Putamen (tissue), 1 donor: Measurements from ENCODE around the gene CLEC18B.
A peak's percentile ranks its signal among the peaks of the same experiment; 100 is the strongest.
"Not testable (repeated sequence)": the region's sequence is repeated elsewhere in the genome, so short reads cannot be mapped to it uniquely, and the experiment has no call there.

Experiments
- DNase-seq: peaks from one replicate; pipeline ENCODE4 v3.0.0-alpha.2; 2016; ENCODE audit warnings: low spot score

CLEC18B gene

DNA sequence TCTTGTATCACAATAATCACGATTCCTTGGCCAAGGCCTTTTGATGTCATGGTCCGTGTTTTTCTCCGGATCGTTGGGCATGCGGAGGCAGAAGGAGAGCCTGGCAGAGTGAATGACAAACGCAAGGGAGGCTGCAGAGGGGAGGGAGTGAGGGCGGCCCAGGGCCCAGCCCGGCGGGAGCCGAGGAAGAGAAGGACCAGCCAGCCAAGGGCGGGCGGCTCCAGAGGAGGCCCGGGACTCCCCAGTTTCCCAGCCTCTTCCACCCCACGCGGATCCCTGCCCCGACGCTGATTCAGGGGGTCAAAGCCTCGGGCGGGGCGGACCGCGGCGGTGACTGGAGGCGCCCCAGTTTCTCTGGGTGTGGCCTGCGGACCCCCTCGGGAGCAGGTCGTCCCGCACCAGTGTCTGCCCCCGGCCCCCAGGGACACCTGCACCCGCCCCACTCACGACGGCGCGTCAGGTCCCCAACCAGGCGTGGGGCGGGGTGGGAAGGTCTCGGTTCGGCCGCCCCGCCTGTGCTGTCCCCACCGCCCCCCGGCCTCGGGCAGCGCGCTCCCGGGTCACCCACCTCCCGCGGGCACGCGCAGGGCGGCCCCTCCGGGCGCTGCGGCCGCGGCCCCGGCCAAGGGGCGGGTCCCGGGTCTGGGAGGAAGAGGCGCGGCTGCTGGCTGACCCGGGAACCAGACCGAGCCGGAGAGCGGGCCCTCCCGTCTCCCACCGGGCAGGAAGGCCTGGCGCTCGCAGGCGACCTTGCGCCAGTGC lies 14.5 kb downstream of the CLEC18B start:
- not testable (repeated sequence) for DNase-seq

DNA sequence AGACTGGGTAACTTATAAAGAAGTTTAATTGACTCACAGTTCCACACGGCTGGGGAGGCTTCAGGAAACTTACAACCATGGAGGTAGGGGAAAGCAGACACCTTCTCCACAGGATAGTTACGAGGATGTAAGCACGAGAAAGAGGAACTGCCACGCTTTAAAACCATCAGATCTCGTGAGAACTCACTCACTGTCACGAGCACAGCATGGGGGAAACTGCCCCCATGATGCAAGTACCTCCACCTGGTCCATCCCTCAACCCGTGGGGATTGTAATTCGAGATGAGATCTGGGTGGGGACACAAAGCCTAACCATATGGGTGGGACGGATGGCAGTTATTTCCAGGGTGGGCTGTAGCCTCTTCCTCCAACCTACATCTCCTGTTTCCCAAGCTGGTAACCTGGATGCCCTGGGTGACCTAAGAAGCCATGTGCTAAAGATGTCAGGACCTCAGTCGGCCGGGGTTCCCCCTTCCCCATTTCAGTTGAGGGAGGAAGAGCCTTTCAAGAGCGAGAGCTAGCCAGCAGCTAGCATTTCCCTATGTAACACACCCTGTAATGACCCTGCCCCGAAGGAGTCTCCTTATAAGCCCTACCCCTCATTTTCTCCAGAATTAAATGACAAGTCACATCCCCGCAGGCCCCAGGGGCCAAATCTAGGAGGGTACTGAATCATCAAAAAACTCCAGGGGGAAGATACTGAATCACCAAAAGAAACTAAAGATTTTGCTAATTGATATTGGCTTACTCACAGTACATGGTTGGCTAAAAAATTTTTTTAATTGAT lies 16.9 kb downstream of the CLEC18B start:
- DNase-seq: not testable (repeated sequence)

DNA sequence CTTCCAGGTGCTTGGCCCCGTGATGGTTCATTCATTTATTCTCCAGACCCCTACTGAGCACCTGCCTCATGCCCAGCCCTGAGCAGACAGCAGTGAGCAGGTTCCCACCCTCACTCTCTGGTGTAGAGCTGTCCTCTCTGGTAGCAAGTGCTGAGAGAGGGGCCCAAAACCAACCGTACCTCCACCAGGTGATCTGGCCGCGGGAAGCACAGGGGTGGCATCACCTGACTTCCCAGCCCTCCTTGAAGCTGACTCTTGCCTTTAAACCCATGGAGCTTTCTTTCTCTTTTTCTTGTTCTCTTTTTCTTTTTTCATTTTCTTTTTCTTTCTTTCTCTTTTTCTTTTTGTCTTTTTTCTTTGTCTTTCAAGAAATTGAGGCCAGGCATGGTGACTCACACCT lies 21.0 kb downstream of the CLEC18B start:
- DNase-seq: not testable (repeated sequence)

DNA sequence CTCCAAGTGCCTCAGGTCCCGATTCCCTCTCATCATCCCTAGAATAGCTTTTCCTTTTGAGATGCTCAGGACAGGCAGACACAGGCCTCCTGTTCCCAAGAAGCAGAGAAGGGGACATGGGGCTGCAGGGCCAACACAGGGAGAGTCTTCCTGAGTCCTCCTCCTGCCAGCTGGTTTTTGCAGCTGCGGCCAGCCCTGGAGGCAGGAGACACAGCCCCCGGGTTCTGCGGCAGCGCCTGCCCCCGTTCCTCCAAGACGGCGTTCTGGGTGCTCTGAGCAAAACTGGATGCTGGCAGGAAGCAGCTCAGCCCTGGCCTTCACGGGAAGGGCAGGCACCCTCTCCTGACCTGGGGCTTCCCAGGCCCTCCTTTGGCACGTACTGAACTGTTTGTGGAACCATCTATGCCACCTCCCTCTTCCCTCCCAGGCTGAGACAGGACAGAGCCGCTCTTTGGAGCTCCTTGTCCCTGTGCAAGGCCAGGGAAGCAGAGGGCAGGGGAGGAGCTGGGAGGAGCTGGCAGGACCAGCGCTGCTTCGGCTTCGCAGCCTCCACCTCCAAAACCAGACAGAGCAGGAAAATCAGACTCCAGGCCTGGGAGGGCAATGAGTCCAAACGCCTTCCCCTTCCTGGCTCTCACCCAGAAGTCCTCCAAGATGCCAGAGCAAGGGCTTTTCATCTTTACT lies 22.9 kb downstream of the CLEC18B start:
- DNase-seq: not testable (repeated sequence)

DNA sequence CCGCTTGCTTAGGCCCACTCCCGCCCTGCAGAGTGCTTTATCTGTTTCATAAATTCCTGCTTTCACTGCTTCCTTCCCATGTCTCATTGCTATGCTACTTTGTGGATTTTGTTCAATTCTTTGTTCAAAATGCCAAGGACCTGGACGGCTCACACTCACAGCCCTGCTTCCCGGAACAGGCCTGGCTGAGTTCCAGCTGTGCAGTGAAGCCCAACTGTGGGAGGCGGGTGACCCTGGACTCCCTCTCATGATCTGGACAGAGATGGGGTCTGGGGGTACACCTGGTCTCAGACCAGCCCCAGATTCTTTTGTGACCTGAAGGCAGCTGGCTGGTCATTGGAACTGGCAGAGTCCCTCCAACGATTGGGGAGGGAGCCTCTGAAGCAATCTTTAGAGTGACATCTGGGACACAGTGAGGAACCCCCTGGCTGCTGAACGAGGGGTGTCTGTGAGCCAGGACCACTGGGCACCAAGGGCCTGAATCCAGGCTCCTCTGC lies 24.7 kb downstream of the CLEC18B start:
- not testable (repeated sequence) for DNase-seq

DNA sequence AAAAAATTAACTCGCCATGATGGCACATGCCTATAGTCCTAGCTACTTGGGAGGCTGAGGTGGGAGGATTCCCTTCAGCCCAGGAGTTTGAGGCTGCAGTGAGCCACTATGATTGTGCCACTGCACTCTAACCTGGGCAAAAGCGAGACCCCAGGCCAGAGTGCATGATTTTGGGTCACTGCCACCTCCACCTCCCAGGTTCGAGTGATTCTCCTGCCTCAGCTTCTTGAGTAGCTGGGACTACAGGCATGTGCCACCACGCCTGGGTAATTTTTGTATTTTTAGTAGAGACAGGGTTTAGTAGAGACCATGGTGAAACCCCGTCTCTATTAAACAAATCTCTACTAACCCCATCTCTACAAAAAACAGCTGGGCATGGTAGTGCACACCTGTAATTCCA lies 26.7 kb downstream of the CLEC18B start:
- not testable (repeated sequence) for DNase-seq

DNA sequence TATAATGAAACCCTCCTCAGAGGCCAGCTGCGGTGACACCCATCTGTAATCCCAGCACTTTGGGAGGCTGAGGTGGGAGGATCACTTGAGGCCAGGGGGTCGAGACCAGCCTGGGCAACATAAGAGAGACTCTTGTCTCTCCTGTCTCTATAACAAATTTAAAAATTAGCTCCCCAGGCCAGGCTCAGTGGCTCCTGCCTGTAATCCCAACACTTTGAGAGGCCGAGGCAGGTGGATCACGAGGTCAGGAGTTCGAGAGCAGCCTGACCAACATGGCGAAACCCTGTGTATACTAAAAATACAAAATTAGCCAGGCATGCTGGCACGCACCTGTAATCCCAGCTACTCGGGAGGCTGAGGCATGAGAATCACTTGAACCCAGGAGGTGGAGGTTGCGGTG lies 27.1 kb downstream of the CLEC18B start:
- DNase-seq: not testable (repeated sequence)

DNA sequence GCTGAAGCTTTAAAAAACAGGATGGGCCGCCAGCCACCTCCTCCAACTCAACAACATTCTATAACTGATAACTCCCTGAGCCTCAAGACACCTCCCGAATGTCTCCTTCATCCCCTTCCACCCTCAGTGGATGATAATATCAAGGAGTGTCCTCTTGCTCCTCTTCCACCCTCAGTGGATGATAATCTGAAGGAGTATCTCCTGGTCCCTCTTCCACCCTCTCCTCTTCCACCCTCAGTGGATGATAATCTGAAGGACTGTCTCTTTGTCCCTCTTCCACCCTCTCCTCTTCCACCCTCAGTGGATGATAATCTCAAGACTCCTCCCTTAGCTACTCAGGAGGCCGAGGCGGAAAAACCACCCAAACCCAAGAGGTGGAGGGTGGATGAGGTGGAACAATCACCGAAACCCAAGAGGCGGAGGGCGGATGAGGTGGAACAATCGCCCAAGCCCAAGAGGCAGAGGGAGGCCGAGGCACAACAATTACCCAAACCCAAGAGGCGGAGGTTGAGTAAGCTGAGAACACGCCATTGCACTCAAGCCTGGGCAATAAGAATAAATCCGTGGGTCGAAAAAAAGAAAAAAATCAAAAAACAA lies 29.7 kb downstream of the CLEC18B start:
- DNase-seq: not testable (repeated sequence)

DNA sequence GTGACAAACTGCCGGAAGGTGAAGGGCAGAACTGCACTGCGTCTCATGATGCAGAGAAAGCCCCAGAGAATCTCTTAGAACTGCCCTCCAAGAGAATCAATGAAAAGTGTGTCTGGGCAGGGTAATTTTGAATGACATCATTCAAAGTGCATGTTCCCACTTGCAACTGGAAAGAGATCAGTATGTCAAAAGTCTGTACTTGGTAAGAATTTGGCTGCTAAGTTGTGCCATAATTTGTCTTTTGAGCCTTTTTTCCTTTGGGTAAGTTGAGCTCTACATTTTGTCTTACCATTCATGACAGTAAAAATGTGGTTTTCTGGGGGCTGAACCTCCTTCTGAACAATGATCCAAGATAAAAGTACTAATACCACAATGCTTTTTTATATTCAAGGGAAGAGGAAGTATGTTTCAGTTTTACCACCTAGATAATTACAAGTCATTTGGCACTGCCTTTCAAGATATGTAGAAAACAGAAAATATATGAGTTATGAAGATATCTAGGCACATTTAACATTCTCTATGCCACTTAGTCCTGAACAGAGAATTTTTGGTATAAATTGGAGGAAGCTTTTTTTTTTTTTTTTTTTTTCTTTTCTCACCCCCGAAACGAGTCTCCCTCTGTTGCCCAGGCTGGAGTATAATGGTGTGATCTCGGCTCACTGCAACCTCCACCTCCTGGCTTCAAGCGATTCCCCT lies 38.8 kb downstream of the CLEC18B start:
- DNase-seq: not testable (repeated sequence)

DNA sequence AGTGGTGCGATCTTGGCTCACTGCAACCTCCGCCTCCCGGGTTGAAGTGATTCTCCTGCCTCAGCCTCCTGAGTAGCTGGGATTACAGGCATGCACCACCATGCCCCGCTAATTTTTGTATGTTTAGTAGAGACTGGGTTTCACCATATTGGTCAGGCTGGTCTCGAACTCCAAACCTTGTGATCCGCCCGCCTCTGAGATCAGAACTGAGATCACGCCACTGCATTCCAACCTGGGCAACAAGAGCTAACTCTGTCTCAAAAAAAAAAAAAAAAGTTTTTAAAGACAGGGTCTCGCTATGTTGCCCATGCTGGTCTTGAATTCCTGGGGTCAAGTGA lies 47.5 kb downstream of the CLEC18B start:
- DNase-seq: not testable (repeated sequence)

DNA sequence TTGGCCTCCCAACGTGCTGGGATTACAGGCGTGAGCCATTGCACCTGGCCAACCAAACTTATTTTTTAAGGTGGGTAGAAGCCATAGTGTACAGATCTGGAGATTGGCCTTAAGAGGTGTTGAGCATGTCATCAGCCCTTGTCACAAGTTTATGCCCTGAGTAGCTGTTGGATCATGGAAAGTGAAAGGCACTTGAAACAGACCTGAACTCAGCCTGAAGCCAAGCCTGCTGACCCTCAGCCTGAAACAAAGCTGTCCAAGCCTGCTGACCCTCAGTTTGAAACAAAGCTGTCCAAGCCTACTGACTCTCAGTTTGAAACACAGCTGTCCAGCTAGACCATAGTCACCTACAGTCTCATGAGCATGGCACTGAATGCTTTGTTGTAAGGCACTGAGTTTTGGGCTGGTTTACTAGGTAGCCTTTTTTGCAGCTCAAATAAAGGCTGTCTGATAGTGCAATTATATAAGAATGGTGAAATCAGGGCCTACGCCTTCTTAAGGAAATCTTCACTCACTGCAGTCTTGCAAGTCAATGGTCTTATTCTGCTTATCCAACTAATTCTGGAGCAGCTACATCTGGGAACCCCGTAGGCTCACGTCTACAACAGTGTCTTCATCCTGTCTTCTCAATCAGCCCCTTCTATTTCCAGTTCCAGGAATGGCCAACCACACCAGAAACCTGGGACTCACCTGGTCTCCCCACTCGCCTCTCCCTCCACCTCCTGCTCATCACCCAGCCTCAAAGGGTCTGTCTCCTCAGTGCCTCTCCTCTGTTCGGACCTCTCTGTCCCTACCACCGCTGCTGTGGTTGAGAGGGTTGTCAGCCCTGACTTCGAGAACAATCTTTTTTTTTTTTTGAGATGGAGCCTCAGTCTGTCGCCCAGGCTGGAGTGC lies 48.1 kb downstream of the CLEC18B start:
- peak; percentile 45 for DNase-seq

DNA sequence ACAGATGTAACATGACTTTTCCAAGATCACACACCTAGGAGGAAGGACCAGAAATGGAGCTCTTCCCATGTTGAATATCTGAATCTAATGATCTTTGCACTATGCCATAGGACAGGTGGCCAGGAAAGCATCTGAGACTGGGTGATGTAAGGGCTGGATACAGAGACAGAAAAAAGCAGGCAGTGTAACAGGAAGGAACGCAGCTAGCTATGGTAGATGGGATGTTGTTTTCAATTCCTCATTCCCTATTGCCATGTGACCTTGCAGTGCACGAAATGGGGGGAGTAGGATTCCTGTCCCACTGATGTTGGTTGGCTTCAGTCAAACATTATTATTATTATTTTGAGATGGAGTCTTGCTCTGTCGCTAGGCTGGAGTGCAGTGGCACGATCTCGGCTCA lies 48.9 kb downstream of the CLEC18B start:
- no peak for DNase-seq

DNA sequence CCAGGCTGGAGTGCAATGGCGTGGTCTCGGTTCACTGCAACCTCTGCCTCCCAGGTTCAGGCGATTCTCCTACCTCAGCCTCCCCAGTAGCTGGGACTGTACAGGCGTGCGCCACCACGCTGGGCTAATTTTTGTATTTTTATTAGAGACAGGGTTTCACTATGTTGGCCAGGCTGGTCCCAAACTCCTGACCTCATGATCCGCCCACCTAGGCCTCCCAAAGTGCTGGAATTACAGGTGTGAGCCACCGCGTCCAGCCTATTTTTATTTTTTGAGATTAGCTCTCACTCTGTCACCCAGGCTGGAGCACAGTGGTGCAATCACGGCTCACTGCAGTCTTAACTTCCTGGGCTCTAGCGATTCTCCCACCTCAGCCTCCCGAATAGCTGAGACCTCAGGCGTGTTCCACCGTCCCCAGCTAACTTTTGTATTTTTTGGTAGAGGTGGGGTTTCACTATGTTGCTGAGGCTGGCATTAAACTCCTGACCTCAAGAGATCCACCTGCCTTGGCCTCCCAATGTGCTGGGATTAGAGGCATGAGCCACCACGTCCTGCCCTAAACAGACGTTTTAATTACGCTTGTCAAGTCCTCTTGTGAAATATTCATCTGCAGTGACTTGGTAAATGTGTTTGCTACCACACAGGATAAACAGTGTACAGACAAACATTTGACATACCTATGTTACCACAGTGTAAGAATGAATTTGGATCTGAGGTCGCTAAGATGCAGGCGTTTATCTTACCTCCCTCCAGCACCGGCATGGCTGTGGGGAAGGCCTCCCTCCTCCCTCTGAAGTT lies 50.7 kb downstream of the CLEC18B start:
- not testable (repeated sequence) for DNase-seq

DNA sequence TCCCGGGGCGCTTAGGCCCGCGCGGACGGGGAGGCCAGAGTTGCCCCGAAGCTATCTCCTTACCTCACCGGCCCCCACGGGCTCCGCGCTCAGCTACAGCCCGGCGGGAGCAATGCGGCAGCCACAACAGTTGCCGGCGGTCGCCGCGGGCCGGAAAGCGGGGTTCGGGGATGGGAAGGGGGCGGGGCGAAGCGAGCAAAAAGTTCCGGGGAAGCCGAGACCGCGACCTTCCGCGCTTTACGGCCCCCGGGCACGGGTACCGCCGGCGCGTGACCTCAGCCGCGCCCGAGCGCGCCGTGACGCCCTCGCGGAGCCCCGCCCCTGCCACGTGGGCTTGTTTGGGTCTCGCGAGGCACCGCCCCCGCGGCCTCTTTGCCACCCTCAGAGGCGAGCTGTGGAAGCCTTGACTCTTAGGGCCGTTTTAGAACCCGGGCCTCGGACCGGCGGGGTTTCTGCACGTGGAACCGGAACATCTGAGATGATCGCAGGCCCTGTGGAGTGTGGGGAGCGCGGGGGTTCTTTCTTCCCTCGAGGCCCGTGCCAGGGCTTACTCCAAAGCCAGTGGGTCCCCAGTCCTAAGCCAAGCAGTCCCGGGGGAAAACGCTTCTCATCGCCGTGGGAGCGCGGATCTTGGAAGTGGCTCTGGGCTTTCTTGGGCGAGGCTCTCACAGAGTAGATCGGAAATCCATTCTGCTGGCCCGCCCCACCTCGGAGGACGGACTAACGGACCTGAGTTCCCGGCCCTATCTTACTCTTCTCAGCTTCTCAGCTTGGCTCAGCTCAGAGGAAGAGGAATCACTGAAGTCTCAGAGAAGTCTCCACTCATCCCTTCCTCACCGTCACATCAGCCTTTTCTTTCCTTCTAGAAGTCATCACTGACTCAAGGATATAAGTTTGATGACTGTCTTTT lies 53.0 kb downstream of the CLEC18B start:
- DNase-seq: peak; percentile 95

DNA sequence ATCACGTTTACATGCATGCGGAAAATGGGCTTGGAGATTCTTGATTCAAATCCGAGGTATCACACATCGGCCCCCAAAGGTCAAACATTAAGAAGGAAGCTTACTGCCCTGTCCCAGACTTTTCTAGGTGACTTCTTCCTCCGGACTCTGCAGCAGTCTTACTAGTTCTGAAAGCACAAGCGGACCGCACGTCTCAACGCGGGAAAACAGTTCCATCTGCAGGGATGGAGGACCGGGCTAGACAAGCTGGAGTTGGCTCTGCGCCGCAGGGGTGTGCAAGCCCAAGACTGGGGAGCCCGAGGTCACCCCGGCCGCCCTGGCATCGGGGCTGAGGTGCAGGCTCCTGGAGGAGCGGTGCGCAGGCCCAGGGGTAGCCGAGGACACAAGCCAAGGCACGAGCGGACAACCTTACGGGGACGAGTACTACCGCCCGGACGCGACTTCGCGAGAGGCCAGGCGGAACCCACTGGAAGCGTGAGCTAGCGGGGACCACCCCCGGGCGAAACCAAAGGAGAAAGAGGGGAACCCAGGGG lies 53.7 kb downstream of the CLEC18B start:
- DNase-seq: peak; percentile 39

DNA sequence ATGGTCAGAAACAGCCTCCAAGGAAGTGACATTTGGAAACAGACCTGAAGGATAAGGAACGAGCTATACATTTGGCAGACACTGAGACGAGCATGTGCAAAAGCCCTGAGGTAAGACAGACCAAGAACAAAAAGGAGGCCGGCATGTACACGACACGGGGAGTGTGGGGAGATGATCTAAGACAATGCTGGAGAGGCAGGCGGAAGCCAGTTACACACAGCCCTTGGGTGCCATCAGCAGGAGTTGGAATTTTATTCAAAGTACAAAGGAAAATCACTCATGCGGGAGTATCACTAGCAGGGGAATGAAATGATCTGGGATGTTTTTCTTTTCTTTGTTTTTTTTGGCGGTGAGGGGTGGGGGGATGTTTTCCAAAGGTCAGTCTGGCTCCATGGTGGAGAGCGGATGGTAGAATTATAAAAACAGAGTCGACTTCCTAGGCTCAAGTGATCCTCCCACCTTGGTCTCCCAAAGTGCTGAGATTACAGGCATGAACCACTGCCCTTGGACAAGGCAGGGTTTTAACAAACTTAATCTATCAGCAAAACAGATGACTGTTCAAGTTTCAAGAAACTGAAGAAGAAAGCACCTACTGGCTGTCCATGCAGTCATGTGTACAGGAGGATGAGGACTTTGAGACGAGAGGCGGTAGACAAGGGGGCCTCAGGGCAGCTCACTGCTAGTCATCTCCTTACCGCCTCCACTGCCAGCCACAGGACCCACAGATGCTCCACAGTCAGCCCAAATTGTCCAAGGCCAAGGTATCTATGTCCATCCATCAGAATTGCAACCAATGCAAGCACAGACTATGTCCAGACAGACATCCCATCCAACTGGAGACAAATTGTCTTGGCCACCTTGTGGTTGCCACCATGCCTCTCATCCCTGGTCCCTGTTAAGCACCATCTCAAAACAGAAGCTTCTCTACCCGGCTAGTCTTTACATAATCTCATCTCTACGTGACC lies 59.4 kb downstream of the CLEC18B start:
- not testable (repeated sequence) for DNase-seq
